Liver (tissue), 9 donors: ENCODE results near the gene RGS7. TPM values are rescaled to one million over a fixed set of nuclear protein-coding genes. Genes with fewer than 3 reads are reported as not detected.

Source experiments
- DNase-seq: peaks from one replicate; pipeline ENCODE4 v3.0.0-alpha.2; 2017; ENCODE audit warnings: low spot score
- H3K27ac ChIP-seq, 2 donors: one replicate each; pipeline ENCODE4 v1.7.0; 2013; ENCODE audit warnings: inconsistent platforms in 2 of 2, low read length in 2 of 2, control low read depth in 1 of 2, low read depth in 1 of 2, mild to moderate bottlenecking in 1 of 2
- H3K27me3 ChIP-seq, 4 donors: one replicate each; pipeline versions ENCODE4 v1.6.1 to v1.7.0; 2013; ENCODE audit warnings: low read length in 3 of 4, inconsistent platforms in 1 of 4, mild to moderate bottlenecking in 1 of 4, moderate library complexity in 1 of 4; ENCODE audit not compliant: control insufficient read depth in 4 of 4, insufficient read depth in 4 of 4
- H3K36me3 ChIP-seq, 4 donors: one replicate each; pipeline versions ENCODE4 v1.6.1 to v1.7.0; 2013; ENCODE audit warnings: low read length in 3 of 4, mild to moderate bottlenecking in 3 of 4, low read depth in 1 of 4, moderate library complexity in 1 of 4; ENCODE audit not compliant: control insufficient read depth in 4 of 4, insufficient read depth in 3 of 4
- H3K4me1 ChIP-seq, 4 donors: one replicate each; pipeline versions ENCODE4 v1.6.1 to v1.7.0; 2013; ENCODE audit warnings: low read length in 3 of 4, mild to moderate bottlenecking in 3 of 4, moderate library complexity in 1 of 4; ENCODE audit not compliant: control insufficient read depth in 4 of 4, insufficient read depth in 4 of 4
- H3K4me3 ChIP-seq, 3 donors: one replicate each; pipeline versions ENCODE4 v1.6.1 to v1.7.0; 2013; ENCODE audit warnings: low read length in 3 of 3, control low read depth in 1 of 3, low read depth in 1 of 3, mild to moderate bottlenecking in 1 of 3
- H3K9ac ChIP-seq, 2 donors: one replicate each; pipeline ENCODE4 v1.7.0; 2013; ENCODE audit warnings: low read length in 2 of 2, mild to moderate bottlenecking in 2 of 2, moderate library complexity in 2 of 2, control low read depth in 1 of 2, low read depth in 1 of 2
- H3K9me3 ChIP-seq, 4 donors: one replicate each; pipeline versions ENCODE4 v1.6.1 to v1.7.0; 2013; ENCODE audit warnings: low read length in 3 of 4; ENCODE audit not compliant: control insufficient read depth in 4 of 4
- EGR1 ChIP-seq, 2 donors: IDR thresholded peaks; 2 replicates each; pipeline ENCODE4 v1.6.1; 2016 to 2018; ENCODE audit warnings: antibody characterized with exemption in 2 of 2, low read depth in 2 of 2
- FOXA1 ChIP-seq: IDR thresholded peaks from 2 replicates; pipeline ENCODE4 v1.6.1; 2016; ENCODE audit warnings: antibody characterized with exemption
- HNF4G ChIP-seq: IDR thresholded peaks from 2 replicates; pipeline ENCODE4 v1.6.1; 2016; ENCODE audit warnings: antibody characterized with exemption
- NR2F2 ChIP-seq: IDR thresholded peaks from 2 replicates; pipeline ENCODE4 v1.6.1; 2016; ENCODE audit warnings: antibody characterized with exemption
- RAD21 ChIP-seq, 2 donors: IDR thresholded peaks; 2 replicates each; pipeline ENCODE4 v1.6.1; 2016; ENCODE audit warnings: antibody characterized with exemption in 2 of 2, mild to moderate bottlenecking in 2 of 2
- SP1 ChIP-seq: IDR thresholded peaks from 2 replicates; pipeline ENCODE4 v1.6.1; 2018; ENCODE audit warnings: antibody characterized with exemption, mild to moderate bottlenecking
- TAF1 ChIP-seq: conservative IDR thresholded peaks from 2 replicates; pipeline ENCODE4 v1.6.1; 2016; ENCODE audit warnings: antibody characterized with exemption, mild to moderate bottlenecking
- YY1 ChIP-seq: IDR thresholded peaks from 2 replicates; pipeline ENCODE4 v1.6.1; 2016; ENCODE audit warnings: antibody characterized with exemption, mild to moderate bottlenecking
- WGBS: extraction: QIAGEN DNeasy Blood & Tissue Kit; methylation state at CpG from one replicate; pipeline ENCODE4 v1.1.7; 2013; 5-methylcytosine and 5-hydroxymethylcytosine counted together
- polyA plus RNA-seq, 2 donors: library from polyadenylated mRNA; stranded (reverse) in 1 of 2; unstranded in 1 of 2; fragments of 200-250 nt in 1 of 2; fragments of >200 nt in 1 of 2; fragmentation: Nextera tagmentation in 1 of 2; extraction: Ambion mirVana in 1 of 2; gene quantifications; one replicate each; pipeline versions ENCODE4 v1.2.1 to v1.2.3, GENCODE V29; 2013 to 2015
- total RNA-seq, 2 donors: library from RNA; depleted of rRNA; stranded (reverse); fragments of >200 nt; gene quantifications; one replicate each; pipeline ENCODE4 v1.2.3, GENCODE V29; 2014
- TF ChIP-seq, protein P1 (sequence below): IDR thresholded peaks from 2 replicates; pipeline ENCODE4 v1.6.1; 2016; ENCODE audit warnings: antibody characterized with exemption
- TF ChIP-seq, protein P2 (sequence below): IDR thresholded peaks from 2 replicates; pipeline ENCODE4 v1.6.1; 2016; ENCODE audit warnings: antibody characterized with exemption
- TF ChIP-seq, protein P3 (sequence below): fragments of 150-350 bp; IDR thresholded peaks from 2 replicates; pipeline ENCODE4 v1.5.1; 2017; ENCODE audit warnings: improper control_type of control experiment, low read depth, low read length; ENCODE audit not compliant: missing input control
- TF ChIP-seq, protein P4 (sequence below): IDR thresholded peaks from 2 replicates; pipeline ENCODE4 v1.6.1; 2016; ENCODE audit warnings: antibody characterized with exemption, mild to moderate bottlenecking
- donor health status: healthy.
- donor health status: healthy.
- donor health status: healthy.
- donor health status: healthy.
- donor health status: healthy.

RGS7 gene
- total and polyA plus RNA-seq, 4 donors, result 0.05 to 0.18 TPM; not detected in 2

DNA sequence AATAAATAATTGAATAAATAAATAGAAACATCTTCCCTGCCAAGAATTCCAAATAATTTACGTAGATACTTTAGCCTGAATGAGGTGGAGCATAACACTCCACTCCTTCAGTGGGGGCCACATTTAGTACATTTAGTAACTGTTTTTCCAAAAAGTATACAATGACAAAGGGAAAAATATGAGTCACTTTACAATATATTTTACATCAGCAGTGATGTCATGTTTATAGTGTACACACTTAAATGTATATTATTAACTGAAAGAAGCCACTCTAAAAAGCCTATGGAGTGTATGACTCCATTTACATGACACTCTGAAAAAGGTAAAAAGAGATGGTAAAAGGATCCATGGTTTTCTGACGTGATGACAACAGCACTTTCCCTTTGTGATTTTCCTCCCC, 400.6 kb downstream of the RGS7 start:
- WGBS, result 73% methylated on average over 2 of the region's 2 CpGs

DNA sequence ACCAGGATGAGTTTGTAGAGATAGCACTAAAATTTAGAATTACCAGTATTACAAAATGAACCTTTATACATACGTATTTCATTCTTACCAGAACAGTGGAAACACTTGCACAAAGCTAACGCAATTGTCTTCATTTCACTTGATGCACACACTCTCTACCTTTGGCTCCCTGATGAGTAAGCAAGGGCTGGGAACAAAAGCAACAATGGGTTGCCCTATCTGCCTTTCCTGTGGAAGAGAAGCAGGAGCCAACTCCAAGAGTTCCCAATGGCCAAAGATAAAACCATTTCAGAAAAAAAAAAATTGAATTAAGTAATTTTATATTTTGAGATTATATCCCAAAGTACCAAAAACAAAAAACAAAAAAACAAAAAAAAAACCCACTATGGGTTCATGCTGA, 401.0 kb downstream of the RGS7 start:
- WGBS, result 45% methylated on average over 2 of the region's 2 CpGs
- DNase-seq, result no peak
- no peak for TF ChIP-seq FOXA1

More for the DNA sequence above, 400.6 kb downstream of the RGS7 start:
- Histone ChIP-seq H3K27ac (no peak overlapping the region), H3K4me3 (no peak overlapping the region), H3K4me1 (no peaks in the 10 kb centered on the region), H3K9me3 (no peaks in the 10 kb centered on the region), H3K36me3 (no peaks in the 10 kb centered on the region), H3K9ac (no peak overlapping the region), H3K27me3 (no peaks in the 10 kb centered on the region)
- DNase-seq, result no peak
- TF ChIP-seq, protein P1, sequence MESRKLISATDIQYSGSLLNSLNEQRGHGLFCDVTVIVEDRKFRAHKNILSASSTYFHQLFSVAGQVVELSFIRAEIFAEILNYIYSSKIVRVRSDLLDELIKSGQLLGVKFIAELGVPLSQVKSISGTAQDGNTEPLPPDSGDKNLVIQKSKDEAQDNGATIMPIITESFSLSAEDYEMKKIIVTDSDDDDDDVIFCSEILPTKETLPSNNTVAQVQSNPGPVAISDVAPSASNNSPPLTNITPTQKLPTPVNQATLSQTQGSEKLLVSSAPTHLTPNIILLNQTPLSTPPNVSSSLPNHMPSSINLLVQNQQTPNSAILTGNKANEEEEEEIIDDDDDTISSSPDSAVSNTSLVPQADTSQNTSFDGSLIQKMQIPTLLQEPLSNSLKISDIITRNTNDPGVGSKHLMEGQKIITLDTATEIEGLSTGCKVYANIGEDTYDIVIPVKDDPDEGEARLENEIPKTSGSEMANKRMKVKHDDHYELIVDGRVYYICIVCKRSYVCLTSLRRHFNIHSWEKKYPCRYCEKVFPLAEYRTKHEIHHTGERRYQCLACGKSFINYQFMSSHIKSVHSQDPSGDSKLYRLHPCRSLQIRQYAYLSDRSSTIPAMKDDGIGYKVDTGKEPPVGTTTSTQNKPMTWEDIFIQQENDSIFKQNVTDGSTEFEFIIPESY, result no peak
- TF ChIP-seq, protein P2, sequence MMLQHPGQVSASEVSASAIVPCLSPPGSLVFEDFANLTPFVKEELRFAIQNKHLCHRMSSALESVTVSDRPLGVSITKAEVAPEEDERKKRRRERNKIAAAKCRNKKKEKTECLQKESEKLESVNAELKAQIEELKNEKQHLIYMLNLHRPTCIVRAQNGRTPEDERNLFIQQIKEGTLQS, result no peak
- no peak for TF ChIP-seq SP1
- no peak for TF ChIP-seq FOXA1
- no peak for TF ChIP-seq EGR1 (IDR thresholded peaks at IDR 0.05; ENCODE audit: low read depth in 2 of 2)
- TF ChIP-seq, protein P3, sequence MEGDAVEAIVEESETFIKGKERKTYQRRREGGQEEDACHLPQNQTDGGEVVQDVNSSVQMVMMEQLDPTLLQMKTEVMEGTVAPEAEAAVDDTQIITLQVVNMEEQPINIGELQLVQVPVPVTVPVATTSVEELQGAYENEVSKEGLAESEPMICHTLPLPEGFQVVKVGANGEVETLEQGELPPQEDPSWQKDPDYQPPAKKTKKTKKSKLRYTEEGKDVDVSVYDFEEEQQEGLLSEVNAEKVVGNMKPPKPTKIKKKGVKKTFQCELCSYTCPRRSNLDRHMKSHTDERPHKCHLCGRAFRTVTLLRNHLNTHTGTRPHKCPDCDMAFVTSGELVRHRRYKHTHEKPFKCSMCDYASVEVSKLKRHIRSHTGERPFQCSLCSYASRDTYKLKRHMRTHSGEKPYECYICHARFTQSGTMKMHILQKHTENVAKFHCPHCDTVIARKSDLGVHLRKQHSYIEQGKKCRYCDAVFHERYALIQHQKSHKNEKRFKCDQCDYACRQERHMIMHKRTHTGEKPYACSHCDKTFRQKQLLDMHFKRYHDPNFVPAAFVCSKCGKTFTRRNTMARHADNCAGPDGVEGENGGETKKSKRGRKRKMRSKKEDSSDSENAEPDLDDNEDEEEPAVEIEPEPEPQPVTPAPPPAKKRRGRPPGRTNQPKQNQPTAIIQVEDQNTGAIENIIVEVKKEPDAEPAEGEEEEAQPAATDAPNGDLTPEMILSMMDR, result no peak
- TF ChIP-seq, protein P4, sequence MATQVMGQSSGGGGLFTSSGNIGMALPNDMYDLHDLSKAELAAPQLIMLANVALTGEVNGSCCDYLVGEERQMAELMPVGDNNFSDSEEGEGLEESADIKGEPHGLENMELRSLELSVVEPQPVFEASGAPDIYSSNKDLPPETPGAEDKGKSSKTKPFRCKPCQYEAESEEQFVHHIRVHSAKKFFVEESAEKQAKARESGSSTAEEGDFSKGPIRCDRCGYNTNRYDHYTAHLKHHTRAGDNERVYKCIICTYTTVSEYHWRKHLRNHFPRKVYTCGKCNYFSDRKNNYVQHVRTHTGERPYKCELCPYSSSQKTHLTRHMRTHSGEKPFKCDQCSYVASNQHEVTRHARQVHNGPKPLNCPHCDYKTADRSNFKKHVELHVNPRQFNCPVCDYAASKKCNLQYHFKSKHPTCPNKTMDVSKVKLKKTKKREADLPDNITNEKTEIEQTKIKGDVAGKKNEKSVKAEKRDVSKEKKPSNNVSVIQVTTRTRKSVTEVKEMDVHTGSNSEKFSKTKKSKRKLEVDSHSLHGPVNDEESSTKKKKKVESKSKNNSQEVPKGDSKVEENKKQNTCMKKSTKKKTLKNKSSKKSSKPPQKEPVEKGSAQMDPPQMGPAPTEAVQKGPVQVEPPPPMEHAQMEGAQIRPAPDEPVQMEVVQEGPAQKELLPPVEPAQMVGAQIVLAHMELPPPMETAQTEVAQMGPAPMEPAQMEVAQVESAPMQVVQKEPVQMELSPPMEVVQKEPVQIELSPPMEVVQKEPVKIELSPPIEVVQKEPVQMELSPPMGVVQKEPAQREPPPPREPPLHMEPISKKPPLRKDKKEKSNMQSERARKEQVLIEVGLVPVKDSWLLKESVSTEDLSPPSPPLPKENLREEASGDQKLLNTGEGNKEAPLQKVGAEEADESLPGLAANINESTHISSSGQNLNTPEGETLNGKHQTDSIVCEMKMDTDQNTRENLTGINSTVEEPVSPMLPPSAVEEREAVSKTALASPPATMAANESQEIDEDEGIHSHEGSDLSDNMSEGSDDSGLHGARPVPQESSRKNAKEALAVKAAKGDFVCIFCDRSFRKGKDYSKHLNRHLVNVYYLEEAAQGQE, result no peak
- no peak for TF ChIP-seq TAF1
- TF ChIP-seq RAD21 (IDR thresholded peaks at IDR 0.05), result no peak
- TF ChIP-seq HNF4G, result no peak
- no peak for TF ChIP-seq NR2F2
- TF ChIP-seq YY1, result no peak

More for the DNA sequence above, 401.0 kb downstream of the RGS7 start:
- no peaks in the 10 kb centered on the region for H3K36me3 ChIP-seq
- no peaks in the 10 kb centered on the region for H3K27me3 ChIP-seq
- no peak overlapping the region for H3K9ac ChIP-seq
- no peaks in the 10 kb centered on the region for H3K9me3 ChIP-seq
- H3K27ac ChIP-seq, result no peak overlapping the region
- no peak overlapping the region for H3K4me3 ChIP-seq
- H3K4me1 ChIP-seq, result no peaks in the 10 kb centered on the region
